GM12865 (cell line): ENCODE measurements around the gene TBC1D23.

ENCODE experiments used
- DNase-seq: peaks from one replicate; pipeline ENCODE4 v3.0.0; 2010; ENCODE audit warnings: low read depth
- H3K4me3 ChIP-seq: 2 replicates; pipeline ENCODE4 v1.5.1; 2011; ENCODE audit warnings: mild to moderate bottlenecking, low read depth, low read length, control low read depth
- CTCF ChIP-seq: IDR thresholded peaks from 2 replicates; pipeline ENCODE4 v1.5.1; 2011; ENCODE audit warnings: low read length, control low read depth, low read depth, inconsistent platforms; ENCODE audit not compliant: insufficient read depth; ENCODE audit errors: missing control alignments

Gene TBC1D23

DNA sequence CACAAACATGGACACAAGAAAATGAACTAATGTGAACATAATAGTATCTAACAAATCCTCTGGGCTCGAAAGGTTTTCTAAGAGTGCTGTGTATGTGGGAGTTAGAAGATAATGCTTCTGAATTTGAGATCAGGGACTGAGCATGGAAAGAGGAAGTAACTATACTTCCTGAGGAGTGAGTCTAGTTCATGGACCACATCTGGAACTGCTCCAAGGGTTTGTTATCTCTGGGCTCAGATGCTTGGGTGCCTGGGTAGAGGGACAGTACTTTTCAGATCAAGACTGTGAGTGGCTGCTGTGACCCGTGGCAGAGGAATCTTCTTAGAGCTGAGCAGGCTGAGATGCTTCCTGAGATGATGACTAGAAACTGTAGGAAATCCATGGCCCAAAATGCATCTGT is 28.5 kb downstream of the TBC1D23 start:
- no peak for TF ChIP-seq CTCF
- no peak overlapping the region for H3K4me3 ChIP-seq
- no peak for DNase-seq

DNA sequence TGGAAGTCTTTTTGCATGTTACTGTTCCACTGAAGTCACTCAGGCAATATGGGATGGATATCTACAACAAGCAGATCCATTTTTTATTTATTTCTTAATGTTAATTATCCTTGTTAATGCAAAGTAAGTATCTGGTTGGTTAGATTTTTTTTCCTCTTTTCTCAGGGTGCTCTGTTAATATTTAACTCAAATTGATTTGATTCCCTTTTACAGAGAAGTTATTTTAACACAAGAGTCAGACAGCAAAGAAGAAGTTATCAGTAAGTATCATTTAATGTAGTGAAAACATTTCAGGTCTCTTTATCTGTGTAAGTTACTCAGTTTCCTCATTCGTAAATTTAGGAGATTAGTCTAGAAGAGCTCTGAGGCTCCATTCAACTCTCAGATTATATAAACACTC is 34.3 kb downstream of the TBC1D23 start:
- H3K4me3 ChIP-seq = no peak overlapping the region
- no peak for TF ChIP-seq CTCF
- DNase-seq = no peak

DNA sequence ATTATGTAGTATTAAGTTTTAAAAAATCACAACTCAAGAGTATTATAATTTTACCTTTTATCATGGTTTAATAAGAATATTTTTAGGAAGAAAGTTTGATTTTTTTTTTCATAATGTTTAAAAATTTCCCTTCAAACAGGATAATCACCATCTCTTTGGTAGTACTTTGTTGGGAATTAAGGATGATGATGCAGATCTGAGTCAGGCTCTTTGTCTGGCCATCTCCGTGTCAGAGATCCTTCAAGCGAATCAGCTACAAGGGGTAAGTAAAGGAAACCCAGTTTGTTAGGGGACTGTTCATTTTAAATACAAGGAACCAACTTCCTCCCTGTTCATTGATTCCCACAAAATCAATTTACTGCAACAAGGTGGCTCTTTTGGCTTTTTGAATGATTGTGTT is 37.0 kb downstream of the TBC1D23 start:
- no peak overlapping the region for H3K4me3 ChIP-seq
- no peak for TF ChIP-seq CTCF
- no peak for DNase-seq

DNA sequence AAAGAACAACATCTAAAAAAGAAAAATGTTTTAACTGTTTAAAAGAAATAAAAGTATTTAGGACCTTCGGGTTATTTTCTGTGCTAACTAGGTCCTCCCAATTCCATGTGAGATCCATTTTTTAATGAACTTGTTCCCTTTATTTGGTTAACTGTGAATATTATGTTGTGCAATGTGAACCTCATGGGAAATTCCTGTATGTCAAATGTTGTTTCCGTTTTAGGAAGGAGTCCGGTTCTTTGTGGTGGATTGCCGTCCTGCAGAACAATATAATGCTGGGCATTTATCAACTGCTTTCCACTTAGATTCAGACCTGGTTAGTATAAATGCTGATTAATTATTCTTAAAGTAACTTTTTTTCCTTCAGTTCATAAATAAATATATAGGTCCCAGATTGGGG is 38.2 kb downstream of the TBC1D23 start:
- TF ChIP-seq CTCF = no peak
- no peak overlapping the region for H3K4me3 ChIP-seq
- no peak for DNase-seq

DNA sequence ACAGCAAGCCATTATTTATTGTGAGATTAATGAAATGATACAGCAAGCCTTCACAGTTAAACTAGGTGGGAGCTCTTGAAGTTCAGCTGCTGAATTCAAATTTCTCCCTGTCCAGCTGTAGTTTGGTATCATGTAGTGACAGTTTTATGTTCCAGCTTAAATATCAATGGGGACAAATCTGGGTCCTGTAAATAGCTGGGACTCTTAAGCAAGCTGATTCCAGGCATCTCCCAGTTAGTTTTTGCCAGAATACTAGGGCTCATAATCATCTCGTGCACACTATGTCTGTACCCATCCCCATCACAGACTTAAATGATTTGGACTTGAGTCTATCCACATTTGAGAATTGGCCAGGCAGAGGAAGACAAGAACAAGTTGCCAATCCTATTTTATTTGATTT is 45.9 kb downstream of the TBC1D23 start:
- DNase-seq = no peak
- no peak overlapping the region for H3K4me3 ChIP-seq
- TF ChIP-seq CTCF = no peak

DNA sequence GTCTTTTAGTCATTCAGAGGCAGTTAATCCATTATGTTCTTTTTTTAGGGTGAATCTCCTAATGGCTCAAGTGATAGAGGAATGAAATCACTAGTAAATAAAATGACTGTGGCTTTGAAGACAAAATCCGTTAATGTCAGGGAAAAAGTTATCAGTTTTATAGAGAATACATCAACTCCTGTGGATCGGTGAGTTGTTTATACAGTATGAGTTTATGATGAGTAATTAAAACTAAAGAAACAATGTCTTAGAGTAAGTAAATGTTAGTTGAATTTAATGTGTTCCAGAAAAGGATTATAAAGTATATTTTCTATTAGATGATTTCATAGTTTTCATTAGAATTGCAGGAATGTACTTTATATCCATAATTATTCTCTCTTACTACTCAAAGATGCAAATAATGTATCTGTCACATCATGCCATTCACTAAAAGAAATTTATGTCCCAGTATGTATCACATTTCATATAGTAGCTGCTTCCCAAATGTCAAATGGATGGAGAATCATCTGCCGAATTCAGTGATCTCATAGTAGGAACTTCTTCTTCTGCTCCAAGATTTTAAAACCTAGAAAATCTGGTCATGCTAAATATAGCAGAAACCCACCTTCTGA is 49.7 kb downstream of the TBC1D23 start:
- TF ChIP-seq CTCF = no peak
- no peak overlapping the region for H3K4me3 ChIP-seq
- DNase-seq = no peak

- DNase-seq = no peak
- H3K4me3 ChIP-seq = no peak overlapping the region
- TF ChIP-seq CTCF = no peak
Observed at GRCh38 chr3:100311011-100311410, 50.2 kb downstream of the TBC1D23 start.
